Endothelial cell of umbilical vein (primary cell): ENCODE results near the gene OR4C45. TPM values are rescaled to one million over a fixed set of nuclear protein-coding genes. Genes with fewer than 3 reads are reported as not detected.
"Not testable (repeated sequence)": the region's sequence is repeated elsewhere in the genome, so short reads cannot be mapped to it uniquely, and the experiment has no call there.

Experiments
- BruUV-seq: library from RNA; stranded (reverse); fragments of 400-500 nt; replicated peaks from 2 replicates; lab custom pipeline; 2021; lab: Mats Ljungman, UMichigan
- CTCF ChIA-PET: fragments of 300-600, 350-600 bp; sonication (Branson Sonifier 250); formaldehyde crosslinking; loops from one replicate; lab custom pipeline; 2021; ENCODE audit warnings: antibody characterized with exemption, inconsistent platforms; lab: Charles Lee
- POLR2A ChIA-PET: fragments of 300-600, 350-600 bp; sonication (Branson Sonifier 250); formaldehyde crosslinking; loops from one replicate; lab custom pipeline; 2021; ENCODE audit warnings: antibody characterized with exemption, inconsistent platforms; lab: Charles Lee
- DNase-seq: peaks from one replicate; pipeline ENCODE4 v3.0.0-alpha.2; 2011; ENCODE audit warnings: low read depth, low spot score
- FAIRE-seq: peaks from 2 replicates; lab custom pipeline; 2011; peaks lifted over from hg19 to GRCh38; lab: Jason Lieb, UNC
- H2AFZ ChIP-seq: 2 replicates; pipeline ENCODE4 v1.6.0; 2012; ENCODE audit warnings: low read depth, low read length, control low read depth, inconsistent platforms
- H3K27ac ChIP-seq: 2 replicates; pipeline ENCODE4 v1.5.1; 2011; ENCODE audit warnings: low read depth, mild to moderate bottlenecking, control low read depth, low read length, moderate library complexity; ENCODE audit not compliant: insufficient read depth
- H3K27me3 ChIP-seq, 2 experiments: 2 replicates each; pipeline versions ENCODE4 v1.6.0 to v1.6.1; 2011; ENCODE audit warnings: low read length in 2 of 2, mixed read lengths in 1 of 2; ENCODE audit not compliant: control insufficient read depth in 2 of 2, insufficient read depth in 2 of 2
- H3K36me3 ChIP-seq, 2 experiments: 2 replicates in 1 of 2; 3 replicates in 1 of 2; pipeline ENCODE4 v1.5.1; 2011; ENCODE audit warnings: low read length in 2 of 2, mild to moderate bottlenecking in 1 of 2, moderate library complexity in 1 of 2; ENCODE audit not compliant: control insufficient read depth in 2 of 2, insufficient read depth in 2 of 2; ENCODE audit errors: extremely low read depth in 1 of 2
- H3K4me1 ChIP-seq: 3 replicates; pipeline ENCODE4 v1.5.1; 2011; ENCODE audit warnings: mild to moderate bottlenecking, low read length; ENCODE audit not compliant: control insufficient read depth, insufficient read depth; ENCODE audit errors: extremely low read depth
- H3K4me2 ChIP-seq: 2 replicates; pipeline ENCODE4 v1.6.1; 2011; ENCODE audit warnings: low read length, control low read depth, mixed read lengths; ENCODE audit not compliant: insufficient read depth
- H3K4me3 ChIP-seq, 3 experiments: fragments of 200-600 bp in 1 of 3; sonication (generic), shearing (Covaris generic) in 1 of 3; replicated peaks in 1 of 3; 2 replicates each; pipeline ENCODE4 v1.5.1; 2011 to 2016; ENCODE audit warnings: control low read depth in 3 of 3, low read length in 3 of 3, mild to moderate bottlenecking in 2 of 3, inconsistent platforms in 1 of 3, low read depth in 1 of 3, moderate library complexity in 1 of 3; ENCODE audit not compliant: insufficient read depth in 1 of 3
- H3K79me2 ChIP-seq: 2 replicates; pipeline ENCODE4 v1.6.0; 2012; ENCODE audit warnings: low read length, inconsistent platforms; ENCODE audit not compliant: control insufficient read depth, insufficient read depth
- H3K9ac ChIP-seq: replicated peaks from 2 replicates; pipeline ENCODE3; 2011; ENCODE audit warnings: low read length, control low read depth; ENCODE audit not compliant: insufficient read depth; ENCODE audit errors: extremely low read depth
- H3K9me1 ChIP-seq: replicated peaks from 3 replicates; pipeline ENCODE4 v1.6.0; 2011; ENCODE audit warnings: mild to moderate bottlenecking, low read length; ENCODE audit not compliant: control insufficient read depth, insufficient read depth; ENCODE audit errors: extremely low read depth
- H3K9me3 ChIP-seq: replicated peaks from 2 replicates; pipeline ENCODE4 v1.5.1; 2012; ENCODE audit warnings: low read length, inconsistent platforms; ENCODE audit not compliant: control insufficient read depth, insufficient read depth
- H4K20me1 ChIP-seq: replicated peaks from 2 replicates; pipeline ENCODE3; 2011; ENCODE audit warnings: mild to moderate bottlenecking, low read length; ENCODE audit not compliant: control insufficient read depth, insufficient read depth; ENCODE audit errors: extremely low read depth
- FOS ChIP-seq: IDR thresholded peaks from 2 replicates; pipeline ENCODE4 v1.6.1; 2011; ENCODE audit warnings: mild to moderate bottlenecking, low read length, moderate library complexity, borderline replicate concordance; ENCODE audit not compliant: insufficient read depth
- GATA2 ChIP-seq: IDR thresholded peaks from 2 replicates; pipeline ENCODE4 v1.7.0; 2011; ENCODE audit warnings: low read depth, mild to moderate bottlenecking, moderate library complexity, mixed read lengths, low read length; ENCODE audit not compliant: insufficient read length, insufficient read depth
- JUN ChIP-seq: IDR thresholded peaks from 2 replicates; pipeline ENCODE4 v1.6.1; 2011; ENCODE audit warnings: borderline replicate concordance, low read depth; ENCODE audit not compliant: insufficient read length, insufficient read depth
- MYC ChIP-seq: IDR thresholded peaks from one replicate; pipeline ENCODE4 v1.6.1; 2011; ENCODE audit warnings: mild to moderate bottlenecking, low read depth, low read length
- POLR2A ChIP-seq: IDR thresholded peaks from 2 replicates; pipeline ENCODE4 v1.6.1; 2012; ENCODE audit warnings: low read depth, mild to moderate bottlenecking, control low read depth, low read length
- POLR2AphosphoS5 ChIP-seq: IDR thresholded peaks from 2 replicates; pipeline ENCODE4 v1.6.1; 2012; ENCODE audit warnings: low read depth, mild to moderate bottlenecking, control low read depth, low read length, moderate library complexity; ENCODE audit not compliant: insufficient read depth
- dilution Hi-C: fragments of 300-500 bp; cut with MboI; formaldehyde crosslinking; loops from one replicate; pipeline ENCODE4 v1.15.0; 2019; ENCODE audit warnings: low sequenced_read_pairs; ENCODE audit not compliant: extremely low pct_ligation_motif_present
- intact Hi-C: fragments of 100-400 bp; cut with micrococcal nuclease; formaldehyde crosslinking; loops from one replicate; pipeline ENCODE4 v1.10.0; 2022
- polyA plus RNA-seq, 4 experiments: library from polyadenylated mRNA; depleted of rRNA in 3 of 4; stranded (reverse) in 3 of 4; unstranded in 1 of 4; fragments of >200 nt; gene quantifications; 2 replicates each; pipeline versions ENCODE4 v1.2.1 to v1.2.3, GENCODE V29; 2011 to 2012; ENCODE audit warnings: missing spikeins in 1 of 4
- total RNA-seq: library from RNA; stranded (reverse); gene quantifications from 2 replicates; pipeline ENCODE4 v1.2.3, GENCODE V29; 2021

Gene OR4C45
- total and polyA plus RNA-seq, 2 donors (not counting 3 experiments of a cell fraction or from before 2014, with no cell fraction given) = not detected

DNA sequence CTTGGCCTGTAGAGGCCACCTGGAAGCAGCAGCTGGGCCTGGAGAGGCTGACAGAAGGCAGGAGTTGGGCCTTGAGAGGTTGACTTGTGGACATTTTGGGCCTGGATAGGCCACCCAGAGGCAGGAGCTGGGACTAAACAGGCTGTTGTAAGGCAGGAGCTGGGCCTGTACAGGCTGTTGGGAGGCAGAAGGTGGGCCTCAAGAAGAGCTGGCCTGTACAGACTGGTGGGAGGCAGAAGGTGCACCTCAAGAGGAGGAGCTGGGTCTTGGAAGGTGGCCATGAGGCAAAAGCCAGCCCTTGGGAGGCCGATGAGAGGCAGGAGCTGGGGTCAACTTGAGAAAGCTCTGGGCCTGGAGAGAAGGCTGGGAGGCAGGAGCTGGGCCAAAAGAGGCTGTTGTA, 45.3 kb downstream of the OR4C45 start:
- H3K9me1 ChIP-seq = no peaks in the 10 kb centered on the region
- CTCF ChIA-PET = no interaction called here
- dilution Hi-C loops = no loop called here
- TF ChIP-seq GATA2 (no peak), POLR2AphosphoS5 (no peak), MYC (no peak), JUN (no peak), POLR2A (no peak), FOS (no peak)
- no peaks in the 10 kb centered on the region for H3K27me3 ChIP-seq
- H3K4me2 ChIP-seq = no peak overlapping the region
- H3K4me1 ChIP-seq = no peaks in the 10 kb centered on the region
- DNase-seq (no peak), FAIRE-seq (no peak)
- H3K9ac ChIP-seq = no peak overlapping the region
- no peak overlapping the region for H2AFZ ChIP-seq
- H3K27ac ChIP-seq = no peak overlapping the region
- no peaks in the 10 kb centered on the region for H3K79me2 ChIP-seq
- H3K4me3 ChIP-seq = no peak overlapping the region
- H3K36me3 ChIP-seq = no peaks in the 10 kb centered on the region
- H3K9me3 ChIP-seq = no peaks in the 10 kb centered on the region
- no TSS peak for BruUV-seq
- intact Hi-C loops = no loop called here
- H4K20me1 ChIP-seq = no peaks in the 10 kb centered on the region
- POLR2A ChIA-PET = no interaction called here

DNA sequence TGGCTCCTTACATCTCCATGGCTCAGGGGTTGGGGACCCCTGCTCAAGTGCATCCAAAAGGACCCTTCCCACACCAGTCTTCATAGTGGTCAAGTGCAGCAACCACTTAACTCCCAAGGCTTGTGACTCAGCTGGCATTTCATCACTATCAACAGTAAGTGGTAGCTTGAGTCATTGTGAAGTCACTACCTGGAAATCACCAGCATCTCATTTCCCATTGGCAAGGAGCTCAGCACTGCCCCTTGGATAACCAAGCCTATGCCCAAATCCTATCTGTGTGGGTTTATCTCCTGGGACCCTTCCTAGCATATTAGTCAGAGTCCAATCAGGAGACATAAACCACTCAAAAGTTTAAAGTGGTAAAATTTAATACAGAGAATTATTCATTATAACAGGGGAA, 46.3 kb downstream of the OR4C45 start:
- H3K36me3 ChIP-seq, H3K9me3 ChIP-seq, DNase-seq, H3K4me2 ChIP-seq, dilution Hi-C loops, H3K79me2 ChIP-seq, H3K4me1 ChIP-seq, H2AFZ ChIP-seq, H3K27me3 ChIP-seq, H3K9ac ChIP-seq, H3K9me1 ChIP-seq, BruUV-seq, CTCF ChIA-PET, FAIRE-seq, H3K4me3 ChIP-seq, H3K27ac ChIP-seq, H4K20me1 ChIP-seq, intact Hi-C loops, POLR2A ChIA-PET: not testable (repeated sequence)
